Measurements from ENCODE around the gene CDX4.

The CDX4 gene

DNA sequence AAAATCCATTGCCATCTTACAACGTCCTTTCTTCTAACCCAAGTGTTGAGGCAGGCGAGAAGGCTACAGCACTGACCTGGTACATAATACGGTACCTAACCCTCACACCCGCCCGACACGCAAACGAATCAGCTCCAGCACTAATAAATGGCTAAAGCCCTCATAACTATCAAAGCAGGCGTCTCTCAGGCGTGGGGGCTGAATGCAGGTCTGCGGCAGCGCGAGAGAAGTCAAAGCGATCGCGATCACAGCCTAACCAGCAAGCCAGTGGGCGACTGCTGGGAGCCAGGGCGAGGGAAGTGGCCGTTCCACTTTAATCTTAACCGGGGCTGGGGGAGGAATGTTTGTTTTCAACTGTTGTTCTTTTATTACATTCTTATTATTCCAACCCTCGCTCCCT is 1.5 kb downstream of the CDX4 start:
- no peak for DNase-seq (ENCODE audit: low read depth in 1 of 2, low spot score in 1 of 2)
- Histone ChIP-seq H3K4me3 (replicated peaks; ENCODE audit: insufficient read depth, low read length) (no peak overlapping the region), H3K27me3 (ENCODE audit: insufficient read depth, poor library complexity, severe bottlenecking) (peaks cover 6% of the 10 kb centered on the region), H3K27ac (replicated peaks) (no peak overlapping the region)
- TF ChIP-seq SPI1 (IDR thresholded peaks at IDR 0.05; ENCODE audit: borderline replicate concordance, low read depth) = no peak
- no peak for TF ChIP-seq GABPA (IDR thresholded peaks at IDR 0.05; ENCODE audit: low read depth)
- TF ChIP-seq, protein P1, sequence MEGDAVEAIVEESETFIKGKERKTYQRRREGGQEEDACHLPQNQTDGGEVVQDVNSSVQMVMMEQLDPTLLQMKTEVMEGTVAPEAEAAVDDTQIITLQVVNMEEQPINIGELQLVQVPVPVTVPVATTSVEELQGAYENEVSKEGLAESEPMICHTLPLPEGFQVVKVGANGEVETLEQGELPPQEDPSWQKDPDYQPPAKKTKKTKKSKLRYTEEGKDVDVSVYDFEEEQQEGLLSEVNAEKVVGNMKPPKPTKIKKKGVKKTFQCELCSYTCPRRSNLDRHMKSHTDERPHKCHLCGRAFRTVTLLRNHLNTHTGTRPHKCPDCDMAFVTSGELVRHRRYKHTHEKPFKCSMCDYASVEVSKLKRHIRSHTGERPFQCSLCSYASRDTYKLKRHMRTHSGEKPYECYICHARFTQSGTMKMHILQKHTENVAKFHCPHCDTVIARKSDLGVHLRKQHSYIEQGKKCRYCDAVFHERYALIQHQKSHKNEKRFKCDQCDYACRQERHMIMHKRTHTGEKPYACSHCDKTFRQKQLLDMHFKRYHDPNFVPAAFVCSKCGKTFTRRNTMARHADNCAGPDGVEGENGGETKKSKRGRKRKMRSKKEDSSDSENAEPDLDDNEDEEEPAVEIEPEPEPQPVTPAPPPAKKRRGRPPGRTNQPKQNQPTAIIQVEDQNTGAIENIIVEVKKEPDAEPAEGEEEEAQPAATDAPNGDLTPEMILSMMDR (IDR thresholded peaks at IDR 0.05; ENCODE audit: insufficient read depth, low read length) = no peak
- TF ChIP-seq POLR2AphosphoS5 (IDR thresholded peaks at IDR 0.05; ENCODE audit: low read depth) = no peak
- TF ChIP-seq, protein P2, sequence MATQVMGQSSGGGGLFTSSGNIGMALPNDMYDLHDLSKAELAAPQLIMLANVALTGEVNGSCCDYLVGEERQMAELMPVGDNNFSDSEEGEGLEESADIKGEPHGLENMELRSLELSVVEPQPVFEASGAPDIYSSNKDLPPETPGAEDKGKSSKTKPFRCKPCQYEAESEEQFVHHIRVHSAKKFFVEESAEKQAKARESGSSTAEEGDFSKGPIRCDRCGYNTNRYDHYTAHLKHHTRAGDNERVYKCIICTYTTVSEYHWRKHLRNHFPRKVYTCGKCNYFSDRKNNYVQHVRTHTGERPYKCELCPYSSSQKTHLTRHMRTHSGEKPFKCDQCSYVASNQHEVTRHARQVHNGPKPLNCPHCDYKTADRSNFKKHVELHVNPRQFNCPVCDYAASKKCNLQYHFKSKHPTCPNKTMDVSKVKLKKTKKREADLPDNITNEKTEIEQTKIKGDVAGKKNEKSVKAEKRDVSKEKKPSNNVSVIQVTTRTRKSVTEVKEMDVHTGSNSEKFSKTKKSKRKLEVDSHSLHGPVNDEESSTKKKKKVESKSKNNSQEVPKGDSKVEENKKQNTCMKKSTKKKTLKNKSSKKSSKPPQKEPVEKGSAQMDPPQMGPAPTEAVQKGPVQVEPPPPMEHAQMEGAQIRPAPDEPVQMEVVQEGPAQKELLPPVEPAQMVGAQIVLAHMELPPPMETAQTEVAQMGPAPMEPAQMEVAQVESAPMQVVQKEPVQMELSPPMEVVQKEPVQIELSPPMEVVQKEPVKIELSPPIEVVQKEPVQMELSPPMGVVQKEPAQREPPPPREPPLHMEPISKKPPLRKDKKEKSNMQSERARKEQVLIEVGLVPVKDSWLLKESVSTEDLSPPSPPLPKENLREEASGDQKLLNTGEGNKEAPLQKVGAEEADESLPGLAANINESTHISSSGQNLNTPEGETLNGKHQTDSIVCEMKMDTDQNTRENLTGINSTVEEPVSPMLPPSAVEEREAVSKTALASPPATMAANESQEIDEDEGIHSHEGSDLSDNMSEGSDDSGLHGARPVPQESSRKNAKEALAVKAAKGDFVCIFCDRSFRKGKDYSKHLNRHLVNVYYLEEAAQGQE (IDR thresholded peaks at IDR 0.05; ENCODE audit: insufficient replicate concordance, low read depth) = no peak

DNA sequence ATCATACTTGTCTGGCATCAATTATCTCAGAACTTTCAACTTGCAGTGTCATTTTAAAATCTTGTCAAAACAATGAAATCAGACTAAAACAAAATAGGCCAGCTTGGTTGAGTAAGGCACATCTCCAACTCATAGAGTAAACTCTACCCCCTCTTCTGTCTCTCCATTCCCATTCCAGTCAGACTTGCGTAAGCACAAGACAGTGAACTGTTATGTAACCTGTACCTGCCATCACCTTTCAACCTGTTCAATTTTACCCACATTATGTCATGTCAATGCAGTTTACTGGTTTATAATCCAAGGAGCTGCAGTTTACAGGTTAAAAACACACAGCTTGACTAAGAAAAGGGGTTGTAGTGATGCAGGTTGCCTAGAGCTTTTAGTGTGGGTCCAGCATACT is 8.3 kb downstream of the CDX4 start:
- Histone ChIP-seq H3K27ac (replicated peaks) (no peak overlapping the region), H3K27me3 (ENCODE audit: insufficient read depth, poor library complexity, severe bottlenecking) (peaks cover 4% of the 10 kb centered on the region), H3K4me3 (replicated peaks; ENCODE audit: insufficient read depth, low read length) (no peak overlapping the region)
- TF ChIP-seq POLR2AphosphoS5 (IDR thresholded peaks at IDR 0.05; ENCODE audit: low read depth) (no peak), GABPA (IDR thresholded peaks at IDR 0.05; ENCODE audit: low read depth) (no peak), SPI1 (IDR thresholded peaks at IDR 0.05; ENCODE audit: borderline replicate concordance, low read depth) (no peak)
- TF ChIP-seq, protein P1 (IDR thresholded peaks at IDR 0.05; ENCODE audit: insufficient read depth, low read length) = no peak
- TF ChIP-seq, protein P2 (IDR thresholded peaks at IDR 0.05; ENCODE audit: insufficient replicate concordance, low read depth) = no peak
- no peak for DNase-seq (ENCODE audit: low read depth in 1 of 2, low spot score in 1 of 2)

DNA sequence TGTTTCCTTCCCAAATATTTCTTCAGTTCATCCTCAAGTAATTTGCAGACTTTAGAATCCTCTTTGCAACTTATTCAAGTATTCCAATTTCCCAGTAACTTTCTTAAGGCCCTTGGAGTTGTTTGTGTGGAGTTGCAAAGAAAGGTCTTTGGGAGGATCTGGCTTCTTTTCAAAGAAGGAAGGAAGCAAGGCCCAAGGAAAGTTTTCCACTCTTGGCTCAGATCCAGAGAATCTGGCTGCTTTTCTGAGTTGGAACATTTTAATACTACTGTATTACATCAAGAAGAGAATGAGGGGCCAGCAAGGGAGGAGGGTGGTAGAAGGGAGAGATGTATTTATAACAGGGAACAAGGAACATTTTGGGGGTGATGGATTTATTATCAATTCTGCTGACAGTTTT is 10.5 kb downstream of the CDX4 start:
- H3K27ac ChIP-seq (replicated peaks) = no peak overlapping the region
- TF ChIP-seq, protein P1 (IDR thresholded peaks at IDR 0.05; ENCODE audit: insufficient read depth, low read length) = no peak
- TF ChIP-seq POLR2AphosphoS5 (IDR thresholded peaks at IDR 0.05; ENCODE audit: low read depth) (no peak), GABPA (IDR thresholded peaks at IDR 0.05; ENCODE audit: low read depth) (no peak), SPI1 (IDR thresholded peaks at IDR 0.05; ENCODE audit: borderline replicate concordance, low read depth) (no peak)
- TF ChIP-seq, protein P2 (IDR thresholded peaks at IDR 0.05; ENCODE audit: insufficient replicate concordance, low read depth) = no peak
- peaks cover 2% of the 10 kb centered on the region for H3K27me3 ChIP-seq (ENCODE audit: insufficient read depth, poor library complexity, severe bottlenecking)
- no peak overlapping the region for H3K4me3 ChIP-seq (replicated peaks; ENCODE audit: insufficient read depth, low read length)
- DNase-seq (ENCODE audit: low read depth in 1 of 2, low spot score in 1 of 2) = no peak

All from HL-60 (cell line).